GM19351 (cell line): ENCODE measurements around the gene CCNY.
A peak's percentile ranks its signal among the peaks of the same experiment; 100 is the strongest.
"Not testable (repeated sequence)": the region's sequence is repeated elsewhere in the genome, so short reads cannot be mapped to it uniquely, and the experiment has no call there.

Experiments
- ATAC-seq: cut with Tn5 transposase; IDR thresholded peaks from one replicate; pipeline ENCODE4 v1.9.1; 2021; ENCODE audit warnings: mild to moderate bottlenecking, moderate library complexity; ENCODE audit not compliant: unreplicated experiment

CCNY gene

DNA sequence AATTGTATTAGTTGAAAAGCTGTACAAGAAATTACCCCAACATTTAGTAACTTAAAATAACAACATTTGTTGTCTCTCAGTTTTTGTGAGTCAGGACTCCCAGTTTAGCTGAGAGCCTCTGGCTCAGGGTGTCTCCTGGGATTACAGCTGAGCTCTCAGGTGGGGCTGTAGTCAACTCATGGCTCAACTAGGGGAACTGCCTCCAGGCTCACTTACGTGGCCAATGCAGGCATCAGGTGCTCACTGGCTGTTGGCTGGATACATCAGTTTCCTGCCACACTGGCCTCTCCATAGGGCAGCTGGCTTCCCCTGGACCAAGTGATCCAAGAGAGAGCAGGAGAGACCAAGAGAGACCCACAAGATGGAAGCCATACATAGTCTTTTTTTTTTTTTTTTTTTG is 17.5 kb downstream of the CCNY start:
- peak; percentile 29 for ATAC-seq

DNA sequence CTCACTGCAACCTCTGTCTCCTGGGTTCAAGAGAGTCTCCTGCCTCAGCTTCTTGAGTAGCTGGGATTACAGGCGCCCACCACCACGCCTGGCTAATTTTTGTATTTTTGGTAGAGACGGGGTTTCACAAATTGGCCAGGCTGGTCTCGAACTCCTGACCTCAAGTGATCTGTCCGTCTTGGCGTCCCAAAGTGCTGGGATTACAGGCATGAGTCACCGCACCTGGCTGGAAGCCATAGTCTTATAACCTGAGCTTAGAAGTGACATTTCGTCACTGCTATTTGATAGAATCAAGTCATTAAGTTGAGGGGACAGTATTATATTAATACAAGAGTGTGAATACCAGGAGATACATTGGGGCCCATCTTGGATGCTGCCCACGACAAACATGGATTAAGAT is 17.9 kb downstream of the CCNY start:
- ATAC-seq, result not testable (repeated sequence)

DNA sequence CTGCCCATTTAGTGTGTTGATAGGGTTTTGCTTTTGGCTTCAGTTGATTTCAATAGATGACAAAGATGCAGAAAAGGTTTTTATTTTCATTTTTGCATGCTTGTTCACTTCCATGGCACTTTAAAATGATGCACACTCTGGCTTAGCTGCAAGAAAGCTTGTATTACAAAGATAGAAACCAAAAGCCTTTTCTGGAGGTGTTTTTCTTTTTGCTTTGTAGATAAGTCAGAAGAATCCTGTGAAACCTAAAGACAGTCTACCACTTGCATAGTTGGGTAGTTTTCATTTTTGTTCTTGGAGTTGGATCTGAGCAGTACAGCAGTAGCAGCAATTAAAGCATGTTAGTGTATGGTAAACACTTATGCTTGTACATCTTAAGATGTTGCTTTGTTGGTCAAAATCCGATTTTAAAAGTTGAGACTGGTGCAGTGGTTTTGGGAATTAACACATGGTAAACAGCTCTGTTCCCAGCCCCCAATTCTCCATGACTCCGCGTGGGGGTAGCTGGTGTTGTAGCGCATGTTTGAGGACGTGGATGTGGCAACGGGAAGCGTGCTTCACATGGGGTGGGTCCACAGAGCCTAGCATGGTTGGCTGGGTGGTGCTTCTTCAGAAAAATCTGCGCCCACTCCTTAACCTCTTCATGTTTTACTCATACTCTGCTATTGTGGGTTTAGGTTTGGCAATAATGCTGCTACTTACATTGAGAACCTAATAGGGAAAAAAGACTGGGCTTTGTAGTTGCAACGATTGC is 19.8 kb downstream of the CCNY start:
- ATAC-seq, result peak; percentile 69

DNA sequence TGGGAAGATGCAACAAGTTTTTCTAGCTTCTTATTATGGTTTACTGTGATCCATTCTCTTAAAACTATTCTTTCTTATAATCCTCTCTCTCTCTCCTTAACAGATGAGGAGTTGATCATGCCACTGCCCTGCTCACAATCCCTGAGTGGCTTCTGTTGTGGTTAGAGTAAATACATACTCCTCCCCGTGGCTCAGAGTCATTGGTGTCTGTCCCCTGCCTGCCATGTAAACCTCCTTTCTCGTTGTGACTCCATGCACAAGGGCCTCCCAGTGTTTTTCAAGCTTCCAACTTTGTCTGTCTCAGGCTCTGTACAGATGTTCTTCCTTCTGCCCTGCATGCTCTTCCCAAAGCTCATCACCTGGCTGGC is 20.4 kb downstream of the CCNY start:
- peak; percentile 29 for ATAC-seq

DNA sequence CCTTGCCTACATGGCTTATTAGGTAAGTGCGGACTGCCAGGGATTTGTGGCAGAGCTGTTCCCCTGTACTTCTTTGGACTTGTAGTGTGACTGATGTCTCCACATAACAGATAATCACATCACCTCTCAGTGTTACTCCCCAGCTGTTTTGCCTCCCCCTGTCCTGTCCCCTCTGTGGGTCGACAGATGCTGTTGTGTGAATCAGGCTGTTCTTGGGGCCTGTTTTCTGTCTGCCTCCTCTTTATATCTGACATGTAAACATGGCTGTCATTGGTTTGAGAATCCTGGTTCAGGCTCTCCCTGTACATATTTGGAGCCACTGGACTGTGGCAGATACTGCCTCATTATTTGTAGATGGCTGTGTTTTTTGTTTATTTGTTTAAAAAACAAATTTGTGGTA is 22.7 kb downstream of the CCNY start:
- no peak for ATAC-seq

DNA sequence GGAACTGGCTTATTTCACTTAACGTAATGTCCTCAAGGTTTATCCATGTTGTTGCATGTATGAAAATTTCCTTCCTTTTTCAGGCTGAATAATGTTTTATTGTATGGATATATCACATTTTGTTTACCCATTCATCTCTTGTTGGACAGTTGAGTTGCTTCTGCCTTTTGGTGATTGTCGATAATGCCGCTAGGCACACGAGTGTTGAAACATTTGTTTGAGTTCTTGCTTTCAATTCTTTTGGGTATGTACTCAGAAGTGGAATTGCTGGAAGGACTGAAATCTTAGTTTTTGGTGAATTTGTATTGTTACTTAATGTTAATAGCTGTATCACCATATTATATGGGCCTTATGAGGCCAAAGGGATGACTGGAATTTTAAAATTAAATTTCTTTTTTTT is 23.6 kb downstream of the CCNY start:
- ATAC-seq, result no peak

DNA sequence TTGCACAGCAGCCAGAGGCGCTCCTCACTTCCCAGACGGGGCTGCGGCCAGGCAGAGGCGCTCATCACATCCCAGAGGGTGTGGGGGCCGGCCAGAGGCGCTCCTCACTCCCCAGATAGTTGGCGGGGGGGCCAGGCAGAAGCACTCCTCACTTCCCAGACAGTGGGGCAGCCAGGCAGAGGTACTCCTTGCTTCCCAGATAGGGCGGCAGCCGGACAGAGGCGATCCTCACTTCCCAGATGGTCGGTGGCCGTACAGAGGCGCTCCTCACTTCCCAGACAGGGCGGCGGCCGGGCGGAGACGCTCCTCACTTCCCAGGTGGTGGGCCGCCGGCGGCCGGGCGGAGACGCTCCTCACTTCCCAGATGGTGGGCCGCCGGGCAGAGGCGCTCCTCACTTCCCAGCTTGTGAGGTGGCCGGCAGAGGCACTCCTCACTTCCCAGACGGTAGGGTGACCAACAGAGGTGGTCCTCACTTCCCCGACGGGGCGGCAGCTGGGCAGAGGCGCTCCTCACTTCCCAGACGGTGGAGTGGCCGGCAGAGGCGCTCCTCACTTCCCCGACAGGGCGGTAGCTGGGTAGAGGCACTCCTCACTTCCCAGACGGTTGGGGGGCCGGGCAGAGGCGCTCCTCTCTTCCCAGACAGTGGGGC is 26.5 kb downstream of the CCNY start:
- no peak for ATAC-seq

DNA sequence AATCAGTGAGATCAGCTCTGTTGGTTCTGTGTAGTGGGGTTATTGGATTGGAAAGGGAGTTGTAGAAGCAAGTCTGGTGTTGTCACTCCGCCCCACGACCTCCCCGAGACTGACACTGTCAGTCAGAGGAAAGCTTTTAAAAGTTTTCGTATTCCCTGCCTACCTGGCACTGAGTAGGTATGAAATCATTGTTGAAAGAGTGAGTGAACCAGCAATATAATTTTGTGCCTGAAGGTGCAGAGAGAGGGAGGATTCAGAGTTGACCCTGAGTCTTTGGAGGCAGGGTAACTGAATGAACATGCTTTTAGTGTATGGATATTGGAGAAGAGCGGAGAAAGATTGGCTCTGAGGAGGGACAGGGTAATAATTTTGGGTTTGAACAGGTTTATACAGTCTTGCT is 27.3 kb downstream of the CCNY start:
- ATAC-seq, result no peak

DNA sequence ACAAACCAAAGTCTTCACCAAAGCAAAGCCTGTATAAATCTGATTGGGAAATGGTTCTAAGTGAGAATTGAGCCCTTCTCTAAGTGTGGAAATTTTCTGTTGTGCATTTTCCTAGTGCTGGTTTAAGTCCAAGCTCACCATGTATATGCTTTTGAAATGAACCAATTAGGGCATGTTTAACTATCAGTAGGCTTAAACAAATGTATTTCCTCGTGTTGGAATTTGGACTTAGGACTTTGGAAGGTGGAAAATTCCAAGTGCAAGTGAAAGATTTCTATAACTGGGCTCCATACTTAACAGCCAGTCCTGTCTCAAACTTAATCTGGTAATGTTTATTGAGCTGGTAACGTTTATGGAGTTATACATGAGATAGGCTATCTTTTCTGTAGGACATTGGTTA is 28.5 kb downstream of the CCNY start:
- ATAC-seq, result no peak

DNA sequence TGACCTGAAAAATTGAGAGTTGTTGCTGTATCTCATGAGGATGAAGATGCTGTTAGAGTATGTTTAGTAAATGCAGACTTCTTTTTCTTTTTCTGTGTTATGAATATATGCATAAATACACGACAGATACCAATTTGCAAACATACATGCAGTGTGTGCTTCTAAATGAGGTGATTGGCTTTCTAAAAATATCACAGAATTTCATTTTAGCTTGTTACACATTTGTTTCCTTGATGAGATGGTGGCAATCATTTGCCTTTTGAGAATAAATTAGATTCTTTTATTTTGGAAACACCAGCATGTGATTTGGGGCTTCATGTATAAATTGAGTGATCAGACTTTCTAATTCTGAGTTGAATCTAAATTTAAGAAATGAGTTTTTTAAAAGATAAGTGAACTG is 29.7 kb downstream of the CCNY start:
- ATAC-seq, result no peak

DNA sequence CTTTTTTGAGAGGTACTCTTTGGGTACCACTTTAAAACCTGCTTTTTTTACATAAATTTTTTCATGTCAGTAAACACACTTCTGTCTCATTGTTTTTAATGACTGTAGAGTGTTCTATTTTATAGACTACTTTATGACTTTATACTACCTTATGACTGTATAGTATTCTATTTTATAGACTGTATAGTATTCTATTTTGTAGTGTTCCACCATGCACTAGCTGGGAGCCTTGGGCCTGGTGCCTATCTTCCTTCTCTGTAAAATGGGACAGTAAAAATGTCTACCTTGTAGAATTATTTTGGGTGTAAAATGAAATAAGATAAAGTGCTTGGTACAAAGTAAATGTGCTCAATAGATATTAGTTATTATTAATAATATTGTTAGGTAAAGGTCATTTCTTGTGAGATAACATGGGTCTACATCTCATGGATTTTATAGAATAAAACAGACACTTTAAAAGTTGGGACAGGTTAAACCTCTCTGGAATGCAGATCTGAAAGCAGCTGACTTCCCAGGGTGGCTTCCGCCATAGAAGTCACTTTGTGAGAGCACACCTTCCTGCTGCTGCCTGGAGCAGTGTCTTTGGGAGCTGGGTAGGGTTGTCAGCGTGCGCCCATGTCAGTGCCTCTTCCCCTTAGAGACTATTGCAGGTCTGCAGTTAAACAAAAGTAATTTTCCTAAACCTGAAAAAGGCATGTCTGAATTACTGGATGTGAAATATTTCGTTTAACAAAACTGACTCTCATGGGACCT is 31.0 kb downstream of the CCNY start:
- no peak for ATAC-seq

DNA sequence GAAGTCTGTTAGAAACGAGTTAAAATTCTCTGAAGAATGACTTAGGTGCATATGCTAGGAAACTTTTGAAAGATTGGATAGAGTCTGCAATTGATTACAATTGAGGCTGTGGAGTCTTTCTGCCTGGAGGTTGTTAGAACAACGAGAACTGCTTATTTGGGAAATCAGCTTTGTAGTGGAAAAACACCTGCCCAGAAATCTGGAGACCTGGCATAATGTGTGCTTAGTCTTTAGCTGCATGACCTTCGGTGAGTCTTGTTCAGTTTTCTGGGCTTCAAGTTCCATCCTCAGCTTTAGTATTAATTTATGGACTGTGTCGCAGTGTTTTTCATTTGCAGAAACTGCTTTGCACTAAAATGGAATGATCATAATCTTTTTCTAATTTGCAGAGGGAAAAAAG is 31.7 kb downstream of the CCNY start:
- ATAC-seq, result no peak

DNA sequence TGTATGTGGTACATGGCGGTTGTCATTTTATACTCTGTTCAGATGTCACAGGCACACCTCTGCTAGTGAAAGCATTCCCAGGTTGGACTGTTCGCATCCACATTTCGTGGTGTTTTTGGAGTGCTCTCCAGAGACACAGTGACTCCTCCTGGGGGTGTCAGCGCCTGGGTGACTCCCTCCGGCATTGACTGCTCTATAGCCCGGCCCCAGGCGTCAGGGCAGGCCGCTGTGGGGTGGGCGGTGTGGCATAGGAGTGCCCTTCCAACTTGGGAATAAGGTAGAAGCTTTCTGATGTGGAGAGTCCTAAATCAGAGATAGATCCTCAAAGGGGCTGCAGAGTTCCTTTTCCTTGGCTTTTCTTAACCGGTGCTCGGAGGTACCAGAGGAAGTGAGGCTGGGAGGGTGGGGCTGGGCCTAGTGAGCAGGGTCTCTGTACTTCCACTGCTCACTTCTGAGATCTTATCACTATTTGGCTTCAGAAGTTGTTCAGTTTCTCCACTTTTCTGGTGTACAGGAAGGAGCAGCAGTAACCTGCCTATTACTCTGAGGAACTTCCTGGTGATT is 32.3 kb downstream of the CCNY start:
- no peak for ATAC-seq

DNA sequence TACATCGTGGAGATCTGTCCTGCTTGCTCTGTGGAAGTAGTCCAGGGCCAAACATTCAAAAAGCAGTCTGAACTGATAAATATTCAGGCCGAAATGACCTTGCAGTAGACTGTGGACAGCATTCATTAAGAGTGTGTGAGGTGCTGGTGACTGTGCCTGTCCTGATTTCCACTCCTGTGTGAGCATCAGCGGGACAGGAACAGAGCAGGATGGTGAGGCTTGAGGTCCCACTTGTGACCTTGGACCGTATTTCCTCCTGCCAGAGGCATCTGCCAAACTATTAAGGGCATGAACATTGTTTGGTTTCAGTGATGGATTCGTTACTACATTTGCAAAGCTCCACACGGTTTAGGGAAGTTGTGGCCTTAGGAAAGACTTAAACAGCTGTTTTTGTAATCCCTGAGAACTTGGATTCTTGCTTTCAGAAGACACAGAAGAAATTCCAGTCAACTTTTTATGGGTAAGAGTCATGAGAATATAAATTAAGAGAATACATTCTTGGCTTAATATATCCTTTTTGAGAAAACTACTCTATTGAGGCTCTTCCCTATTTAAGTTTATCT is 32.8 kb downstream of the CCNY start:
- no peak for ATAC-seq

DNA sequence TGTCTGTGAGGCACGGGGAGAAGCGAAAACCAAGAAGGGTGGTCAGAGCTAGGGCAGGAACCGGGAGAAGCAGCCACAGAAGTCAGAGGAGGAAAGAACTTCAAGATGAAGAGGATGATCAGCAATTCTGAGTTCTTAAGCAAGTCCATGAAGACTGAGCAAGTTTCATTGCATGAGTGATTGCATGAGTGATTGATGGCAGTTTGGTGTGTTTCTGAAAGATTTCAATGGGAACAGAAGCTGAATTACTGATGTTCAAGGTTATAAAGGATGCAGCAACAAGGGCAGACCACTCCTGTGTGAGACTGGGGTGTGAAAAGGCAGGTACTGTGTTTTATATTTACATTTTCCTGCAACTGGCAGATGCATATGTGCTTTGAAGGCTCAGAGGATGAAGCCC is 35.4 kb downstream of the CCNY start:
- ATAC-seq, result no peak

DNA sequence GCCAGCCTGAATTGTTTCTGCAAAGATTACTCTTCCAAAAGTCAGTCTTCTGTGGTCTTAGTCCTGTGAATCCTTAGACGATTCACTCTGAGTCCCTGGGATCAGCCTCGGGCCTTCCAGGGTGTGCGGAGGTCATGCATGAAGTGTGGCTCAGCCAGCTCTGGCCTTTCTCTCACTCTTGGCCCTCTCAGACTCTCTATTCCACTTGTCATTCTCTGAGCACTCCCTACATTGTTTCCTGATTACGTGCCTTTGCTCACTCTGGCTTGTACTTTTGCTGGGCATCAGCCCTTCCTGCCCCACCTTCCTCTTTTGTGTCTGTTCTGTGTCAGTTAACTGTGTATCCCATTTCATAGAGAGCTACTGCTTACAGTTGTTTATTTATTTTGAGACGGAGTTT is 36.0 kb downstream of the CCNY start:
- ATAC-seq, result no peak

DNA sequence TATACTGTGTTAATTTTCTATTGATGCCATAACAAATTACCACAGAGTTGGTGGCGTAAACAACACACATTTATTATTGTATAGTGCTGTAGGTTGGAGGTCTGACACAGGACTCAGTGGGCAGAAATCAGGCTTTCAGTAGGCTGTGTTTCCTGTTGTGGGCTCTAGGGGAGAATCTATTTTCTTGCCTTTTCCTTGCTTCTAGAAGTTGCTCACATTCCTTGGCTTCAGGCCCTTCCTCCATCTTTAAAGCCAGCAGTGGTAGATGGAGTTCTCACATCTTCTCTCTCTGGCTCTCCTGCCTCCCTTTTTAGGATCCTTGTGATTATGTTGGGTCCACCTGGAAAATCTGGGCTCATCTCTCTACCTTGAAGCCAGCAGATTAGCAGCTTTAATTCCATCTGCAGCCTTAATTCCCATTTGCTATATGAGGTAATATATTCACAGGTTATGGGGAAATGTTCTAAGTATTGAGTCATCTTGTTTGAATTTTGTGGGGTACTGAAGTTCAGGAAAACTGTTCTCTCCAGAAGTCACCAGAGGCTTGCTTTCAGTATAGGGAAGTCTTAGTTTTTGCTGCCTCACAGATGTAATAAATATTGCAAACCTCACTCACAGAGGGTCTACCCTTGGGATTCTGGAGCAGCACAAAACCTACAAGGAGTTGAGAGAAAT is 38.9 kb downstream of the CCNY start:
- ATAC-seq, result no peak

DNA sequence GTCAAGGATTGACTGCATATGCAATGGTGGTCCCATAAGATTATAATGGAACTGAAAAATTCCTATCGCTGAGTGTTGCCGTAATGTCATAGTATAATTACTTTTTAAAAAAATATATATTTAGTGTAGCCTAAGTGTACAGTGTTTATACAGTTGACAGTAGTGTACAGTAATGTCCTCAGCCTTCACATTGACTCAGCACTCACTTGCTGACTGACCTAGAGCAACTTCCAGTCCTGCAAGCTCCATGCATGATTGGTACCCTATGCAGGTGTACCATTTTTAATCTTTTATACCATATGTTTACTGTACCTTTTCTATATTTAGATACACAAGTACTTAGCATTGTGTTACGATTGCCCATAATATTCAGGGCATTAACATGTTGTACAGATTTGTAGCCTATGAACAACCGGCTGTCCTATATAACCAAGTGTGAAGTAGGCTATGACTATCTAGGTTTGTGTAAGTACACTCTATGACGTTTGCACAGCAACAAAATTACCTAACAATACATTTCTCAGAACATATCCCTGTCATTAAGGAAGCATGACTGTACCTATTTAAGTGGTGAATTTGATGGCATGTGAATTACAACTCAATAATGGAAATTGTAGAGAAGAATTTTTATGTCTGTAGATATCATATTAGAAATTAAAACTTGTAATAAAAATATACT is 40.9 kb downstream of the CCNY start:
- ATAC-seq, result no peak

DNA sequence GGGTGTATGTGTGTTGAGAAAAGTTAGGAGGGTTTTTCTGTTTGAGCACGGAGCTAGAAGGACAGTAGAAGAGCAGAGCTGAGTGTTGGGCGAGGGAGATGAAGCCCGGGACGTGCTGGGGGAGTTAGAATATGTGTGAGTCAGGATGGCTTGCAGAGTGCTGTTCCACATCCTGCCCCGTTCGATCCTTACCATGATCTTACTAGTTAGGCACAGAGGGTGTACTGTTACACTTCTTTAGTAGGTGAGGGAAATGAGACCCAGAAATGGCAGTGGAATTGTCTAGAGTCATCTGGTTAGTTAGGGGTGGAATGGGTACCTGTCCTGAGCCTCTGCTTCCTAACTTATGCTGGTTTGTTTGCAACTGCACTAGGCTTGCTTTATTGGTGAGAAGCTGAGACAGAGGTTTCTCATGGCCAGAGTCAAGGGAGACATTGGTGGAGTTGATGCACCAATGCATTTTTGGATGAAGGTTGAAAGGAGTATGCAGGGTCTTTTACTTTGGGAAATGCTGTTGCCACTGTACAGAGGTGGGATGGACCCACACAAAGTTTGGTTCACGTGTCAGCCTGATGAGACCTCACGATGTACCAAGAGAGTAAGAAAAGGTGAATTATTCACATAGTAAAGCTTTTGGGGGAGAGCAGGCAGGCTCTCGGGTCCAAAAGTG is 42.4 kb downstream of the CCNY start:
- ATAC-seq, result peak; percentile 30
